H9 (cell line): Measurements from ENCODE around the gene MAP3K7. TPM values are rescaled to one million over a fixed set of nuclear protein-coding genes. Genes with fewer than 3 reads are reported as not detected.

ENCODE experiments used
- DNase-seq: peaks from one replicate; pipeline ENCODE4 v3.0.0-alpha.2; 2017
- H2AFZ ChIP-seq: one replicate; pipeline ENCODE4 v1.6.1; 2013; ENCODE audit warnings: mild to moderate bottlenecking, low read length, control low read depth, moderate library complexity
- H2AK5ac ChIP-seq: 2 replicates; pipeline ENCODE4 v1.6.1; 2013; ENCODE audit warnings: low read length, control low read depth, mixed read lengths; ENCODE audit not compliant: insufficient read length
- H2BK120ac ChIP-seq: one replicate; pipeline ENCODE4 v1.6.1; 2013; ENCODE audit warnings: low read depth, mild to moderate bottlenecking, low read length, control low read depth, inconsistent platforms; ENCODE audit not compliant: poor library complexity, severe bottlenecking
- H2BK12ac ChIP-seq: 2 replicates; pipeline ENCODE4 v1.6.1; 2013; ENCODE audit warnings: low read length, control low read depth, mixed read lengths, low read depth; ENCODE audit not compliant: insufficient read length
- H2BK15ac ChIP-seq: 2 replicates; pipeline ENCODE4 v1.6.1; 2013; ENCODE audit warnings: low read depth, low read length, control low read depth
- H2BK20ac ChIP-seq: one replicate; pipeline ENCODE4 v1.6.1; 2013; ENCODE audit warnings: low read depth, mild to moderate bottlenecking, low read length, control low read depth, inconsistent platforms; ENCODE audit not compliant: poor library complexity, severe bottlenecking
- H2BK5ac ChIP-seq: 2 replicates; pipeline ENCODE4 v1.6.1; 2013; ENCODE audit warnings: low read length, control low read depth, mixed read lengths; ENCODE audit not compliant: insufficient read length
- H3K14ac ChIP-seq: 2 replicates; pipeline ENCODE4 v1.6.1; 2013; ENCODE audit warnings: low read length, control low read depth; ENCODE audit not compliant: insufficient read depth
- H3K18ac ChIP-seq: 2 replicates; pipeline ENCODE4 v1.6.1; 2013; ENCODE audit warnings: low read depth, mild to moderate bottlenecking, mixed read lengths, low read length, control low read depth; ENCODE audit not compliant: insufficient read length
- H3K23ac ChIP-seq: 2 replicates; pipeline ENCODE4 v1.6.1; 2013; ENCODE audit warnings: low read length, control low read depth, mixed read lengths, low read depth; ENCODE audit not compliant: insufficient read length
- H3K23me2 ChIP-seq: 2 replicates; pipeline ENCODE4 v1.6.1; 2013; ENCODE audit warnings: low read depth, mild to moderate bottlenecking, mixed read lengths, low read length, control low read depth; ENCODE audit not compliant: insufficient read length, poor library complexity, severe bottlenecking
- H3K27ac ChIP-seq: 2 replicates; pipeline ENCODE4 v1.5.1; 2013; ENCODE audit warnings: low read length, control low read depth, mixed read lengths, low read depth; ENCODE audit not compliant: insufficient read length
- H3K27me3 ChIP-seq: 2 replicates; pipeline ENCODE4 v1.6.1; 2013; ENCODE audit warnings: low read length, control low read depth, inconsistent platforms; ENCODE audit not compliant: insufficient read depth
- H3K4ac ChIP-seq: 2 replicates; pipeline ENCODE4 v1.6.1; 2013; ENCODE audit warnings: low read depth, mild to moderate bottlenecking, control low read depth, inconsistent platforms, low read length, moderate library complexity
- H3K4me1 ChIP-seq: 2 replicates; pipeline ENCODE4 v1.6.1; 2013; ENCODE audit warnings: low read length, control low read depth, inconsistent platforms; ENCODE audit not compliant: insufficient read depth
- H3K4me2 ChIP-seq: 2 replicates; pipeline ENCODE4 v1.6.1; 2013; ENCODE audit warnings: low read length, control low read depth, mixed read lengths; ENCODE audit not compliant: insufficient read length, insufficient read depth
- H3K56ac ChIP-seq: 2 replicates; pipeline ENCODE4 v1.6.1; 2013; ENCODE audit warnings: low read depth, mild to moderate bottlenecking, mixed read lengths, low read length, control low read depth; ENCODE audit not compliant: insufficient read length
- H3K79me1 ChIP-seq: 2 replicates; pipeline ENCODE4 v1.6.1; 2013; ENCODE audit warnings: low read depth, mild to moderate bottlenecking, moderate library complexity, low read length, control low read depth, inconsistent platforms; ENCODE audit not compliant: insufficient read depth, poor library complexity, severe bottlenecking
- H3K79me2 ChIP-seq: 2 replicates; pipeline ENCODE4 v1.6.1; 2013; ENCODE audit warnings: low read length, control low read depth, inconsistent platforms; ENCODE audit not compliant: insufficient read depth
- H3K9ac ChIP-seq: 2 replicates; pipeline ENCODE4 v1.6.1; 2013; ENCODE audit warnings: low read length, control low read depth, mixed read lengths; ENCODE audit not compliant: insufficient read length; ENCODE audit errors: extremely low read depth
- H3K9me3 ChIP-seq: one replicate; pipeline ENCODE4 v1.6.1; 2013; ENCODE audit warnings: low read depth, low read length, inconsistent platforms; ENCODE audit not compliant: control insufficient read depth
- H3T11ph ChIP-seq: one replicate; pipeline ENCODE4 v1.6.1; 2013; ENCODE audit warnings: mild to moderate bottlenecking, low read length, control low read depth, inconsistent platforms
- H4K20me1 ChIP-seq: one replicate; pipeline ENCODE4 v1.6.1; 2013; ENCODE audit not compliant: control insufficient read depth, insufficient read length, insufficient read depth
- H4K5ac ChIP-seq: 2 replicates; pipeline ENCODE4 v1.6.1; 2013; ENCODE audit warnings: low read depth, mild to moderate bottlenecking, mixed read lengths, low read length, control low read depth; ENCODE audit not compliant: insufficient read length
- H4K8ac ChIP-seq: replicated peaks from 2 replicates; pipeline ENCODE4 v1.6.1; 2013; ENCODE audit warnings: low read length, control low read depth, mixed read lengths, low read depth; ENCODE audit not compliant: insufficient read length
- H4K91ac ChIP-seq: 2 replicates; pipeline ENCODE4 v1.6.1; 2013; ENCODE audit warnings: low read depth, mild to moderate bottlenecking, moderate library complexity, mixed read lengths, low read length, control low read depth; ENCODE audit not compliant: insufficient read length
- H3K27ac Mint-ChIP-seq, 3 experiments: 2 replicates in 2 of 3; 3 replicates in 1 of 3; pipeline ENCODE4 v1.8.0; 2020 to 2021; ENCODE audit warnings: mixed read lengths in 3 of 3, mild to moderate bottlenecking in 1 of 3, moderate library complexity in 1 of 3
- H3K27me3 Mint-ChIP-seq: 2 replicates; pipeline ENCODE4 v1.8.0; 2021; ENCODE audit warnings: low read depth, mild to moderate bottlenecking, moderate library complexity, mixed read lengths
- H3K36me3 Mint-ChIP-seq, 3 experiments: 2 replicates in 2 of 3; 3 replicates in 1 of 3; pipeline ENCODE4 v1.8.0; 2020 to 2021; ENCODE audit warnings: low read depth in 3 of 3, mixed read lengths in 3 of 3; ENCODE audit not compliant: insufficient read depth in 1 of 3
- H3K4me1 Mint-ChIP-seq, 2 experiments: 2 replicates each; pipeline ENCODE4 v1.8.0; 2020; ENCODE audit warnings: mixed read lengths in 2 of 2
- H3K4me3 Mint-ChIP-seq, 2 experiments: 2 replicates in 1 of 2; 3 replicates in 1 of 2; pipeline ENCODE4 v1.8.0; 2020 to 2021; ENCODE audit warnings: mild to moderate bottlenecking in 2 of 2, mixed read lengths in 2 of 2, moderate library complexity in 1 of 2
- H3K9me3 Mint-ChIP-seq, 2 experiments: 2 replicates in 1 of 2; 3 replicates in 1 of 2; pipeline ENCODE4 v1.8.0; 2020; ENCODE audit warnings: mild to moderate bottlenecking in 2 of 2, mixed read lengths in 2 of 2, moderate library complexity in 1 of 2
- CTCF ChIP-seq: fragments of 200-600 bp; sonication (generic); conservative IDR thresholded peaks from 3 replicates; pipeline ENCODE4 v1.8.0; 2021; ENCODE audit warnings: antibody characterized with exemption, mild to moderate bottlenecking
- WGBS: extraction: QIAGEN DNeasy Blood & Tissue Kit; methylation state at CpG from one replicate; pipeline ENCODE4 v1.1.7; 2013; ENCODE audit warnings: missing lambda C conversion rate, low lambda C conversion rate, mixed read lengths; ENCODE audit not compliant: insufficient read length; ENCODE audit errors: extremely low coverage; 5-methylcytosine and 5-hydroxymethylcytosine counted together
- total RNA-seq: library from RNA; stranded (reverse); gene quantifications from 2 replicates; pipeline ENCODE4 v1.2.1, GENCODE V29; 2021

MAP3K7 gene
- total RNA-seq, 1 experiment from 2014 or later: 31.3 TPM

DNA sequence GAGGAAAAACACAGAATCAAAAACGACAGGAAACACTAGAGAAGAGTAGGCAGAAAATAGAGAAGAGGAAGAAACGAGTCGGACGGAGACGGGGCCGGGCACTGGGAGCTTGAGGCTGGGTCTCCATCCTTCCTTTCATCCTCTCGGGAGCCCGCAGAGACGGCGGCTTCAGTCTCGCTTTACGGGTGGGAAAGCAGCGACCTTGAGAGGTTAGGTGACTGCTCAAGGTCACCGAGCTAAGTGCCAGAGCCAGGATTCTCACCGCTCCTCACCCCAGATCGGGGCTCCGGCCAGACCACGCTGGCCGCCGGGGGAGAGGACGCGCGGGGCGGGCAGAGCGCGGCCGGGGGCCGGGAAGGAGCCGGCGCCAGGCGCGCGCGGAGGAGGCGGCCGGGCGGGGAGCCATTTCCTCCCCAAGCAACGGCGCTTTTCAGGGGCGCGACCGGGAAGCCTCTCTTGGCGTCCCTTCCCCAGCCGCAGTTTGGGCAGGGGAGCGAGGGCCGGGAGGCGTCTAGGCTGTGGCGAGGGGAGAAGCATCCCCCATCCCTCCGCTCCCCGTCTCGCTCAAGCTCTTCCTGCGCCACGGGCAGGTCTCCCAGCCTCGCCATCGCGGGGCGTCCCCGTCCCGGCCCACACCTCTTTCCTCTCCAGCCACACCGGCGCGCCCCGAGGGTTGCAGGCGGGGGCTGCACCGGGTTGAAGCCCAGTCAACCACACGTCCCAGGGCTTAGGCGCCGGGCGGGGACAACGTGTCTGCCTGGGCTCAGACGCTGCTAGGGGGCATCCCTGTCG lies 24.1 kb upstream of the MAP3K7 start:
- Histone ChIP-seq H2BK5ac (no peak overlapping the region), H3K4me1 (no peaks in the 10 kb centered on the region; the same call in 1 of the 2 replicates), H3K56ac (no peak overlapping the region), H2BK12ac (no peak overlapping the region), H4K20me1 (no peaks in the 10 kb centered on the region), H2BK20ac (no peak overlapping the region), H4K8ac (no peak overlapping the region), H3T11ph (no peak overlapping the region), H3K27ac (no peak overlapping the region), H3K23ac (no peak overlapping the region), H2BK15ac (no peak overlapping the region), H3K9ac (peak overlapping the region; percentile 71), H3K4me2 (peak overlapping the region; percentile 65), H3K27me3 (no peaks in the 10 kb centered on the region), H3K79me1 (no peaks in the 10 kb centered on the region), H3K14ac (peak overlapping the region; percentile 69), H3K4ac (no peak overlapping the region), H2BK120ac (no peak overlapping the region), H3K79me2 (no peaks in the 10 kb centered on the region), H4K91ac (no peak overlapping the region), H2AK5ac (no peak overlapping the region), H4K5ac (no peak overlapping the region), H3K18ac (peak overlapping the region; percentile 54), H2AFZ (no peak overlapping the region), H3K9me3 (no peaks in the 10 kb centered on the region), H3K23me2 (peaks cover 15% of the 10 kb centered on the region)
- no CpG with 5 or more reads among the region's 72 CpGs for WGBS
- no peak for TF ChIP-seq CTCF
- Mint-ChIP-seq H3K4me3 (peak overlapping the region; percentile 70 to 84), H3K9me3 (no peaks in the 10 kb centered on the region; a peak in 1 of 5 replicates), H3K4me1 (peaks cover 38 to 42% of the 10 kb centered on the region in 2 experiments), H3K36me3 (no peaks in the 10 kb centered on the region; a peak in 1 of 7 replicates), H3K27ac (peak overlapping the region; percentile 41 to 91 (median 49); a peak in 5 of 7 replicates), H3K27me3 (peaks cover 14% of the 10 kb centered on the region)
- peak; percentile 75 for DNase-seq
